CD4-positive, alpha-beta T cell treated with Interleukin-1 beta for 1 hour (primary cell): Measurements from ENCODE around the gene E4F1.
"Not testable (repeated sequence)": the region's sequence is repeated elsewhere in the genome, so short reads cannot be mapped to it uniquely, and the experiment has no call there.

Experiments used
- DNase-seq, 2 donors: peaks; one replicate each; pipeline ENCODE4 v3.0.0-alpha.2; 2020 to 2022

The E4F1 gene

DNA sequence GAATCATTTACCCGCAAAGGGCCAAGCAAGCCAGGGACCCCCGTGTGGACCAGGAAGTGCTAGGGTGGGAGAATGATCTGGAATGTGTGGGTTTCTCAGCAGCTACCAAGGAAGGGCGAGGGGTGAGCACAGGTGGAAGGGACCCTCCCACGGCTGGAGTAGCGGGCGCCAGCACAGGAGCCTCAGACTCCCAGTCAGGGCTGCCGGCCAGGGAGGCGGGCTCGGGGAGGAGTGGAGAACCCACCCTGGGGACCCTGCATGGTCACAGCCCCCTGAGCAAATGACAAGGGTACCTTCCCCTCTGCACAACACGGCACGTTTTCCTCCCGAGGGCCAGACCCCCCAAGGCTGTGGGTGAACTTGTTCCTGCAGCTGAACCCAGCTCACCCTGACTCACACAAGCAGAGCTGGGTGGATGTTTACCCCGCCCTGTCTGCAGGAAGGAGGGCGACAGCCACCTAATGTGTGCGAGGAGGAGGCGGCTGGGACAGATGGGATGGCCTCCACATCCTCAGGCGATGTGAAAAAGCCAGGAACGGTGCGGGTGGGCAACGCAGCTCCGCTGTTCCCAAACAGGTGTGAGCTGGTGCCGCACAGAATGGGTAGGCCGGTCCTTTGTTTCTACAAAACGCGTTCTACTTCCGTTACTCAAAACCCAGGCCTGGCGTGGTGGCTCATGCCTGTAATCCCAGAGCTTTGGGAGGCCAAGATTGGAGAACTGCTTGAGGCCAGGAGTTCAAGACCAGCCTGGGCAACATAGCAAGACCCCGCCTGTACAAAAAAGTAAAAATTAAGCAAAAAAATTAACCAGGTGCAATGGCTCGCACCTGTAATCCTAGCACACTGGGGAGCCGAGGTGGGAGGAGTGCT lies 21.8 kb downstream of the E4F1 start:
- no peak for DNase-seq

DNA sequence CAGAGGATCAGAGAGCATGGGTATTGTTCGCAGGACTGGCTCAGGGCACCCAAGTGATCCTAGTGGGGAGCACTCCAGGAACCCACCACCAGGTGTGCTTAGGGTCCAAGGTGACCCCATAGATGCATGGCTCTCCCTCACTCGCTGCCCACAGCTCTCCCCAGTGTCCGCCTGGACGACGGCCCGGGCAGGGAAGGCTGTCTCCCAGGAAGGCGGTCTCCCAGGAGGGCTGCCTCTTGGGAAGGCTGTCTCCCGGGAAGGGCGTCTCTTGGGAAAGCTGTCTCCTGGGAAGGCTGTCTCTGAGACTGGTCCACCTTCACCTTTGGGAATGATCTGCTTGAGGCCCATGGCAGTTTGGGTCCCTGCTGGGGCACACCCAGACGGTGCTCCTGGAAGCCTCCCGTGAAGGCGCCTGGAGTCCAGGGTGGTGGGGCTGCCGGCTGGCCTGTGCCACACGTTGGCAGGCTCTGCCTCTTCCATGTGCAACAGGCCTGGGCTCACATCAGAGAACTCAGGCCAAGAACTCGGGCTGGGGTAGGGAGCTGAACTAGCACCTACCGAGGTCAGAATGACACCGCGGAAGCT lies 23.0 kb downstream of the E4F1 start:
- DNase-seq: no peak

DNA sequence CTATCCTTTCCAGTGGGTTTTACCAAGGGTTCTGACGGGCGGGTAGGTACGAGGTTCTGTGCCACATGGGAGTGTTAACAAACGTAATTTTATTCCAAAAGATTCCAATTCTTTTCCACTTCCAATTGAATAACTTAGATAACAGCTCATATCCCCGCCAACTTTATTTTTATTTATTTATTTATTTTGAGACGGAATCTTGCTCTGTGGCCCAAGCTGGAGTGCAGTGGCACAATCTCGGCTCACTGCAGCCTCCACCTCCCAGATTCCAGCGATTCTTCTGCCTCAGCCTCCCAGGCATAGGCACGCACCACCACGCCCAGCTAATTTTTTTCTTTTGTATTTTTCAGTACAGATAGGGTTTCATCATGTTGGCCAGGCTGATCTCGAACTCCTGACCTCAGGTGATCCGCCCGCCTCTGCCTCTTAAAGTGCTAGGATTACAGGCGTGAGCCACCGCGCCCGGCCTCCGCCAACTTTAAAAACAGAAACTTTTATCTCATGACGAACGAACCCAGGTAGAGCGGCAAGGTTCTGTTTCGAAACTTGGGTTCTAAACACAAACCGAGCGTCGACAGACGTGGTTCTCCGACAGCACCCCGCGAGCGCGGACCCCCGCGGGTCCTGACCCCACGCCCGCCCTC lies 27.4 kb downstream of the E4F1 start:
- peak; percentile 57 to 60 for DNase-seq

DNA sequence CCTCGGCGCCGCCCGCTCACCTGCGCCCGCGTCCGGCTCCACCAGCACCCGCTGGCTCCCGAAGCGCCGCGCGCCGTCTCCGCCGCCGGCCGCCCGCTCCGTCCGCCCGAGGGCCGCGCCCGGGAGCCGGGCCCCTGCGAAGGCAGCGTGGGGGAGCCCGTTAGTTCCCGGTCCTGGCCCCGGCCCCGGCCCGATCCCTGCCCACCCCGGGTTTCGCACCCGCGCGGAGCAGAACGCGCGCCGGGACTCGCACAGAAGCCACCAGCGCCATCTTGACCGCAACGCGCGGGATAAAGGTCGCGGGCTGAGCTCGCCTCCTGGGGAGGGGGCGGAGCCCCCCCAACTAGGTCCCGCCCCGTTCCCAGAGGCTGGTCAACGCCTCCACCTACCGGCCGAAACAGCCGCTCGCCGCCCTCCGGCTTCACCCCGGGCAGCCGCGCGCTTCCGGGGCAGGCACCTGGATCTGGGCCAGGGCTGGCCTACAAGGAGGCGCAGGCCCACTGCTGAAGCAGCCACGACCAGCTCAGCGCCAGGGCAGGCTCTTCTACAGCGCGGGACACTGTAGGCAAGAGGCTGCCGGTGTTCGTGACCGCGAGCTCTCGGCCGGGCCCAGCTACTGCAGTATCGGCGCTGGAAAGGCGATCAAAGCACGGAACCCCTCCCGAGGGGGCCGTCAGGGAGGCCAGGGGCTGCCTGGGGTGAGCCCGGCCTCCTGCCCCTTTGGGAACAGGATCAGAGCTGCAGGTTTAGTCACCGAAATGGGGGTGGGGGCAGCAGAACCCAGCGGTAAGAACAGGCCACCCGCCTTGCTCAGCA lies 28.1 kb downstream of the E4F1 start, which contains the start of gene ECI1:
TSS of gene ECI1 (minus strand) at position 292 of the 816 bp plus-strand sequence. CDS start at position 271, 21 bp downstream.
- peak; percentile 89 for DNase-seq

DNA sequence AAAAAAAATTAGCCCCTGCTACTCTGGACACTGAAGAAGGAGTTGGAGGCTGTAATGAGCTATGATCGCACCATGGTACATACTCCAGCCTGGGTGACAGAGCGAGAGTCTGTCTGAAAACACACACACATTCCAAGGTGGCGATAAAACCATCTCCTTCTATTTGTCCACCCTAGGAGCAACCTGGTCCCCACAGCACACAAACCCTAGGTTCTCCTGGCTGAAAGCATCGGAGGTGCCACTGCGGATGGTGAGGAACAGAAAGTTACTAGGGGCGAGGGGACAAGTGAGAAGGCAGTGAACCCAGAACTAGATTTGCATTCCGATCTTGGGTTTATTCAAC lies 29.4 kb downstream of the E4F1 start:
- no peak for DNase-seq

DNA sequence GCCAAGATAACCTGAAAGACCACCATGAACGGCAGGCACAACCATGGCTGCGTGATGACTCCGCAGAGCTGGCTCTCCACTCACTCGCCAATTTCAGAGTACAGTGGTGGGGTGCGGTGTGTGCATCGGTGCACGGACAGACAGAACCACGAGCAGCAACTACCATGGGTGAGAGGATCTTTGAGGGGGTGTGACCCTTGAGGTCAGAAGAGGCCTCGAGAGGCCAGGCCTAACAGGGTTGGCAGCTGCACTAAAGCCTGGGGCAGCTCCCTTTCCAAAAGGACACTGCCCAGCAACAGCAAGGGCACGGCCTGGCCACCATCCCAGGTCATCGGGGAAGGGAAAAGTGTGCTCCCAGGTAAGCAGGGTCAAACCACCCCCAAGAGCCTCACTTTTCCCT lies 29.9 kb downstream of the E4F1 start:
- DNase-seq: no peak

DNA sequence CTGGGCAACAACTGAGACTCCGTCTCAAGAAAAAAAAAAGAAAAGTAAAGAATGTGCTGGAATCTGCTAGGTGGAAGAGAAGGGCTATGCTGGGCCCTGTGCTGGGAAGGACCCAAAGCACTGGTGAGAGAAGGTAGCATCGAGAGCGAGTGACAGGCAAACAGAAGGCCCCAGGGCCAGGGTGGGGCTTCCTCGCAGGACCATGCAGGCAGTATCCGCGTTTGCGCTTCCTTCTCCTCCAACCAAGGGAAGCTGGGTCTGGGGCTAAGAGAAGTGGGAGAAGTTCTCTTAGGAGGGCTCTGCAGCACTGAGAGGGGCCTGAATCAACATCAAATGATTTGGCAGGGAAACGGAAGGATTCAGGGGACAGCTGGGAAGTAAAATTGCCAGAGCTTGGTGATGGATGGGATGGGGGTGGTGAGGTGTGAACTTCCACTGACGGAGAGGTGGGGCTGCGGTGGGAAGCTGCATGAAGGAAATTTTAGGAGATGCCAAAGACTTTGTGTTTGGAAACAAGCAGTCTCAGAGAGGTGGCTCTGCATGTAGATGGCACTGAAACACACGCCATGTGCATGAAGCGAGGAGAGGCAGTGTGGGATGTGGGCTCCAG lies 33.2 kb downstream of the E4F1 start:
- no peak for DNase-seq

DNA sequence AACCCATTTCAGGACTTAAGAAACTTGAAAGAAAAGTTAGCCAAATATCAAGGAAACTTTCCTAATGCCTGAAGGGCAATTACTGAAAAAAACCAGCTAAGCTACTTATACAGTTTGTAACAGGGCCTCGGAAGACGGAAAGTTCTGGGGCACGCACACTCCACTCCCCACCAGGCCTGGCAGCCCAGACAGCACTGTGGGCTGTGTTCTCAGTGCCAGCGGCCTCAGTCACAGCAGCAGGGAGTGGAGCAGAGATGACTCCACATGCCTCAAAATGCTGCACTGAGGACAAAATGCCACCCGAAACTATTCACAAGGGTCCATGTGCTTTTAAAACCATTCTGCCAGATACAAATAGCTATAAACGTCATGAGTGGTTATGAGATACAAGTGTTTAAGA lies 34.3 kb downstream of the E4F1 start:
- DNase-seq: no peak

DNA sequence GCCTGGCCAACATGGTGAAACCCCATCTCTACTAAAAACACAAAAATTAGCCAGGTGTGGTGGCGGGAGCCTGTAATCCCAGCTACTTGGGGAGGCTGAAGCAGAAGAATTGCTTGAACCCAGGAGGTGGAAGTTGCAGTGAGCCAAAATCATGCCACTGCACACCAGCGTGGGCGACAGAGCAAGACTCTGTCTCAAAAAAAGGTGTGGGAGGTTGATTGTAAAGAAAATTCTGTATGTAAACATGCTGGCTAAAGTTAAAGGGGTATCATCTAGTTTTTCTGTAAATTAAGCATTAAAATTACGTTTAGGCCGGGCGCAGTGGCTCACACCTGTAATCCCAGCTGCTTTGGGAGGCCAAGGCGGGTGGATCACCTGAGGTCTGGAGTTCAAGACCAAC lies 35.1 kb downstream of the E4F1 start:
- not testable (repeated sequence) for DNase-seq

DNA sequence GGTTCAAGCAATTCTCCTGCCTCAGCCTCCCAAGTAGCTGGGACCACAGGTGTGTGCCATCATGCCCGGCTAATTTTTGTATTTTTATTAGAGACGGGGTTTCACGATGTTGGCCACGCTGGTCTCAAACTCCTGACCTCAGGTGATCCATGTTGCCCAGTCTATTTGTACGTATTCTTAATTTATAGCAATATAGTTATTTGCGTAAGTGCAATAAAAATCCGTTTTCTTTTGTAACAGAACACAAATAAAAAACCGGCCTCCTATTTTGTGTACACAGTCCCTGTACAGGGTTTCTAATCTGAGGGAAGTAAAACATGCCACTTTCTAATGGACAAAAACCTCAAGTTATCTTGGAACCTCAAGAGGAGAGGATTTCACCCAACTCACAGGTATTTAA lies 36.9 kb downstream of the E4F1 start:
- DNase-seq: no peak

DNA sequence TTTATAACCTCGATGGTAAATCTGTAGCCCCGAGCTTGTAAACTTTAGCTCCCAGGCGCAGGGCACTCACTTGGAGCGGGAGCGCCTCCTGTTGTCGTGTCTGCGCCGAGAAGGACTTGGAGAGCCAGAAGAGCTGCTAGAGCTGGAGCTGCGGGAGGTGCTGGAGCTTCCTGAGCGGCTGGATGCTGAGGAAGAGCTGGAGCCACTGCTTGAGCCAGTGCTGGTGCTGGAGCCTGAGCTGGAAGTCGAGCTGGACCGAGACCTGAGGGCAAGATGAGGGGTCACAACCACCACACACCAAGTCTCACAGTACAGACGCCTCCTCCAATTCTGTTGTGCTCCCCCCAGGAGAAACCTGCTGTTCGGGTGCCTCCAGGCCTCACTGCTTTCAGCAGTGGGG lies 39.6 kb downstream of the E4F1 start:
- DNase-seq: not testable (repeated sequence)

DNA sequence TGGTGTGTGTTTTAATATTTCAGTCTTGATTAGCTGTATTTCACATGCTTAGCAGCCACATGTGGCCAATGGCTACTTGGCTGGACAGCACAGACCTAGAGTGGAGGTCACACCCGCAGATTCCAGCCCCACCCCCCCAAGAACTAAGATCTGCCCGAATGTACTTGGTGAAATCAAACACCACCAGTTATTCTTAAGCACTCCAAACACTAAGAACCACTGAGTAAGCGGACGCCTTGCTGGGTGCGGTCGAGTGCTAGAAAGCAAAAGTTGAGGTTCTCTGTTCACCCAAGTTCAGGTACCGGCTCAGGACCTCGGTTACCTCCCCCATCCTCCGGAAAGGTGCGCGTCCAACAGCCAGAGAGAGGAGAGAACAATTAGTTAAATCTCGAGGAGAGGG lies 43.5 kb downstream of the E4F1 start:
- peak in 1 of 2 donors; percentile 22 for DNase-seq

DNA sequence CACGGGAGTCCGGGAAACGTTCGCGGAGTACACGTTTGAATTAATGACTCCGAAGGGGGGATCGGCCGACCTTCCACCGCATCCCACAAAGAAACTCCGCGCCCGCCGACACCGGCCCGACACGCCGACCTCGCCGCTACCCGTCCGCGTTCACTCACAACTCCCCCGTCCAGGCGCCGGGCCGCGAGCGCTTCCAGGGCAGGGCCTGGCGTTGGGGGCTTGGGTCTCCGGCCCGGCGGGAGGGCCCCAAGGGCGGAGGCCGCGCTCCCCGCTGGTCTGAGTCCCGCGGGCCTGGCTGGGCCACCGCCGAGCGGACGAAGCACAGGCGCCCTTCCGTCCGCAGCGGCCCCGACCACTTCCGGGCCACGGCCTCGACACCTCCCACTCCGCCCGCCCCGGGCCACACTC lies 44.1 kb downstream of the E4F1 start:
- DNase-seq: not testable (repeated sequence)

DNA sequence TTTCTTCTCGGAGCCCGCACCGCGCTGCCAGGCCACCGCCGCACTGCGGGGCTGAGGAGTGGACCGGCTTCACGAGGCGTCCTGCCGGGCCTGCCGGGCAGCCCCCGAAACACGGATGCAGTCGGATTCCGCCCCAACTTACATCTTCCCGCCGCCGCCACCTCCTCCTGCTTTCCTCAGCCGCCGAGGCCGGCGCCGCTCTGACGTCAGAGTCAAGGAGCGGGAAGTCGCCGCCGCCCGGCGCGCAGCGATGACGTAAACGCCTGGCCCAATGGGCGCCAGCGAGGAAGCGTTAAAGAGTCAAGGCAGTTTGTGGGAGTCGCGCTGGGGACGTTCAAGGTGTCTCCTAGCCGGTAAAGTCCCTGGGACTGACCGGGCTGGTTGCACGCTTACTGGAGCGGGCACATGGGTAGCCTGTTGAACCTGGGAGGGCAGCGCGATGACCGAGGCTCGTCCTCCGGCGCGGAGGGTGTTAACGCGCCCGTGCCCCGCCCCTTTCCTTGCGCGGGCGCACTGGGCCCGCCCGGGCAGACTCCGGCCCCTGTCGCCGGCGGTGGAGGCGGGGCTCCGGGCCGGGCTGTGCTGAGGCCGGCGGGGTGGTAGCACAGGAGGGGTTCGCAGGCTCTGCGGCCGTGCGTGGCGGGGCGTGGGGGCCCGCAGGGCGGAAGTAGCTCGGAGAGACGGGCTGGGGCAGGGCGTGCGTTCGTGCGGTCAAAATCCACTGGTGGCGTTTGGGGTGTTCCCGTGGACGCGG lies 44.7 kb downstream of the E4F1 start, which contains the start of gene RNPS1:
TSS of gene RNPS1 (minus strand) at position 214 of the 754 bp plus-strand sequence. CDS start 3,483 bp downstream, outside the sequence.
- peak; percentile 94 to 95 for DNase-seq

DNA sequence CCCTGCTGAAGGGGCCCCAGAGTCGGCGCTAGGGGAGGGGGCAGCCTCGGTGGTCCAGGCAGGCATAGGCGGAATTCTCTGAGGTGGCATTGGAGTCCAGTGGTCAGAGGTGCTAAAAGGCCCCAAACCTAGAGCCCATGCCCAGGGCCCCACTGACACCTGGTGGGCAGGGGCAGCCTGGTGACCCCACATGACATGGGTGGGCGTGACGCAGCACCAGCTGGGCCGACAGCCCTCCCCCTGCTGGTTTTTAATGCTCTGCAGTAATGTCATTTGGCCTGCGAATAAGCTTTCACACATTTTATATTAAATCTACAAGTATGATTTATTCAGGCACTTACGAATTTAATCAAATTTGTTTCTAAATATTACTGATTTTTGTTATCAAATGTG lies 46.7 kb downstream of the E4F1 start:
- DNase-seq: no peak

DNA sequence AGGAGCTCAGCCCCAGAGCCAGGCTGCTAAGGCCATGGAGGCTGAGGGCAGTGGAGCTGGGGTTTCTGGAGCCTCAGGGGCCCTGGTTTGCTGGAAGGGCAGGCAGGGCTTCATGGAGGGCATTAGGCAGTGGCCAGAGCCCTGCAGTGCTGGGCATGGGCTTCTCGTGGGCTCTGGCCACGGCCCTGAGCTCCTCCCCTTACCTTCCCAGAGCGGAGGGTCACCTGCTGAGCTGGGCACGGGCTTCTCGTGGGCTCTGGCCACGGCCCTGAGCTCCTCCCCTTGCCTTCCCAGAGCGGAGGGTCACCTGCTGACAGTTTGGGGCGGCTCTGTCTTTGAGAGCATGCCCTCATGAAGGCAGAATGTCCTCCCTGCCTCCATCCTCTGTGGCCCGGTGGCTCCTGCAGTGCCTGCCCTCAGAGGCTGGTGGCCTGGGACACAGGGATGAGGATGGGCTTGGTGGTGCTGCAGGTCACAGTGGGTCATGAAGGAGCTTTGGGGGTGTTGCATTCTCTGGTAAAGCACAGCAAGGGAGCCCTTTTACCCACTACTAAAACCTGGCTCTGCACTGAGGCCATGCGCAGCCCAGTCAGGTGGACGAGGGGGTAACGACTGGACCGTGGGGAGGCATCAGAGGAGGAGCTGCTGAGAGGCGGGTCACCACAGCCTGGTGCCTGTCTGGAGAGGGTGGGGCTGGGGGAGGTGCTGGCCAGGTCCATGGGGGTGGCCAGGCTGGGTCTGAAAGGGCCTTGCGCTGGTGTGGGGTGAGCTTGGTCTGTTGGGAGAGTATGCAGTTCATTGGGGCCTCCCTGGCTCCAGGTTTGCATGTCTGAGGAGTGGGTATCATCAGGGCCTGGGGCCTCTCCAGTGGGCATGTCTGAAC lies 47.4 kb downstream of the E4F1 start:
- DNase-seq: no peak

DNA sequence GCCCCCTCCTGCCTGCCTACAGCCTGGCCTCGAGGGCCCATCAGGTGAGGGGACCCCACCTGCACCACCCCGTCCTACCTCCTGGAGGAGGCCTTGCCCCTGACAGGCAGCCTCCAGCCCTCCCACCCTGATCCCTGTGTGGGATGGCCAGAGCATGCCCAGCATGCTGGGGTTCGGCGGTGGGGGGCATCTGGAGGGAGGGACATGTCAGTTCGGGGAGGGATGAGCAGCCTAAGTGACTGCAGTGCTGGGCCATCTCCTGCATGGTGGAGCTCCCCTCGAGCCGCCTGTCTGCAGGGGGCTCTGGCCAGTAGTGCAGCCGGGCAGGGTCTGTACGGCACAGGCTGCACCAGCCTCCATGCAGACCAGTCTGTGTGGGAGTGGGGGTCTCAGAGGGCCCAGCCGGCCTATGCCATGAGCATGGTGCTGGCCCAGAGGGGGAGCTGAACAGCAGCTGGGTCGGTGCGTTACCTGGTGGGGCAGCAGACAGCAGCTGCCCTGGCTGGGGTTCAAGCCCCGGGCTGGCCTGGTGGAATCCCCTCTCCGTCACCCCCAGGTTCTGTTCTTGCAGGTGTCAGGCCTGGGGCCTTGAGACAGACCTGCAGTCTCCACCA lies 48.6 kb downstream of the E4F1 start:
- DNase-seq: no peak

DNA sequence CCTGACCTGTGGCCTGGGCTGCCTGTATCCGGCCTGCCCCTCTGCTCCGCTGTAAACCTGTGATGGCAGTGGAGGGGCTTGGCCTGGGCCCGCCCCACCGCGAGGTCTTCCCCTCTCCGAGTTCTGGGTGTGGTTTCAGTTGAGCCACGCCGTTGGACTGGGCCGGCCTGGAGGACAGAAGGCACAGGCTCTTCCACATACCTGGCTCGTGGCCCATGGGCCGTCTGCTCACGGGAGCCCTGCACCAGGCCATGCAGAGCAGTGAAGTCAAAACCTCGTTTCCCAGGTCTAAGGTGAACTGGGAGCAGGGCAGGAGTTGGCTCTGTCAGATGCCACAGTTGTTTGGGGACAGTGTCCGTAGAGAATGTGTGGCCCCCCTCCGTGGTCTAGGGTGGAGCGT lies 50.1 kb downstream of the E4F1 start:
- no peak for DNase-seq

DNA sequence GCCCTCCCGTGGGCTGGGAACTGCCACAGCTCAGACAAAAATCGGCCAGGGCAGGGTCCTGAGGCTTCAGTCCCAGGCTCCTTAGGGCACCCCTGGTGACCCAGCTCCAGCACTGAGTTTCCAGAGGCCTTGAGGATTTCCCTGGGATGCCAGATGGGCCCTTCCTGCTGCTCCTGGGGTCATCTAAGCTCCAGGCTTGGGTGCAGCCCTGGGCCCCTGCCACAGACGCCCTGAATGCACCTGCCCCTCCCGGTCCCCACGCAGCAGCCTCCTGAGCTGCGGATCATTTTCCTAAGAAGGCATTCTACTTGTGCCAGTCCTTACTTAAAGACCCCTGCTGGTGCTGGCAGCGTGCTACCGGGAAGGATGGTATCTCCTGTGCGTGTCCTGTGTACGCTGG lies 50.5 kb downstream of the E4F1 start:
- DNase-seq: no peak
